IMR-90 (cell line): Measurements from ENCODE around the gene CDRT15L2. TPM values are rescaled to one million over a fixed set of nuclear protein-coding genes. Genes with fewer than 3 reads are reported as not detected.
"Not testable (repeated sequence)": the region's sequence is repeated elsewhere in the genome, so short reads cannot be mapped to it uniquely, and the experiment has no call there.

Experiments
- ATAC-seq: fragments of 200-7000 bp; cut with Tn5 transposase; 2 replicates; pipeline ENCODE4 v1.9.1; 2020; ENCODE audit warnings: low read depth, mild to moderate bottlenecking, moderate library complexity
- BruUV-seq: library from RNA; stranded (reverse); fragments of 400-500 nt; replicated peaks from 2 replicates; lab custom pipeline; 2021; lab: Mats Ljungman, UMichigan
- CTCF ChIA-PET: fragments of 300-600 bp; formaldehyde crosslinking; extraction: SDS; loops from one replicate; lab custom pipeline; 2021; ENCODE audit warnings: antibody characterized with exemption; lab: Yijun Ruan, JAX
- POLR2A ChIA-PET: fragments of 300-600 bp; sonication (Branson Sonifier 250); formaldehyde crosslinking; loops from one replicate; lab custom pipeline; 2022; ENCODE audit warnings: antibody characterized with exemption; ENCODE audit not compliant: unreplicated experiment; lab: Charles Lee
- DNase-seq: peaks from one replicate; pipeline ENCODE4 v3.0.0; 2013
- H2AFZ ChIP-seq: replicated peaks from 2 replicates; pipeline ENCODE3; 2013; ENCODE audit warnings: low read length, mild to moderate bottlenecking; ENCODE audit not compliant: poor library complexity
- H2AK5ac ChIP-seq: 2 replicates; pipeline ENCODE4 v1.6.1; 2013; ENCODE audit warnings: low read depth, low read length, inconsistent platforms
- H2AK9ac ChIP-seq: replicated peaks from 2 replicates; pipeline ENCODE3; 2013; ENCODE audit warnings: mild to moderate bottlenecking, low read depth, low read length, moderate library complexity; ENCODE audit not compliant: poor library complexity
- H2BK120ac ChIP-seq: 2 replicates; pipeline ENCODE4 v1.6.1; 2013; ENCODE audit warnings: low read depth, low read length, inconsistent platforms
- H2BK15ac ChIP-seq: 3 replicates; pipeline ENCODE4 v1.6.1; 2013; ENCODE audit warnings: low read depth, low read length, inconsistent platforms
- H2BK20ac ChIP-seq: 2 replicates; pipeline ENCODE4 v1.6.1; 2013; ENCODE audit warnings: low read depth, mild to moderate bottlenecking, inconsistent platforms, low read length, moderate library complexity
- H2BK5ac ChIP-seq: 2 replicates; pipeline ENCODE4 v1.6.1; 2013; ENCODE audit warnings: mild to moderate bottlenecking, low read depth, low read length, inconsistent platforms; ENCODE audit not compliant: poor library complexity, severe bottlenecking
- H3K14ac ChIP-seq: replicated peaks from 2 replicates; pipeline ENCODE4 v1.6.1; 2013; ENCODE audit warnings: low read depth, low read length, inconsistent platforms
- H3K18ac ChIP-seq: 2 replicates; pipeline ENCODE4 v1.6.1; 2013; ENCODE audit warnings: low read depth, low read length, control low read depth
- H3K23ac ChIP-seq: 2 replicates; pipeline ENCODE4 v1.6.1; 2013; ENCODE audit warnings: low read depth, low read length, inconsistent platforms
- H3K27ac ChIP-seq: 2 replicates; pipeline ENCODE4 v1.5.1; 2013; ENCODE audit warnings: mild to moderate bottlenecking, control low read depth, low read length; ENCODE audit not compliant: insufficient read depth
- H3K27me3 ChIP-seq: 2 replicates; pipeline ENCODE4 v1.6.1; 2013; ENCODE audit warnings: low read length; ENCODE audit not compliant: control insufficient read depth, insufficient read depth
- H3K36me3 ChIP-seq: 2 replicates; pipeline ENCODE4 v1.6.1; 2013; ENCODE audit warnings: low read length, mixed read lengths; ENCODE audit not compliant: control insufficient read depth, insufficient read depth
- H3K4ac ChIP-seq: 2 replicates; pipeline ENCODE4 v1.6.1; 2013; ENCODE audit warnings: low read depth, low read length, inconsistent platforms
- H3K4me1 ChIP-seq: 2 replicates; pipeline ENCODE4 v1.6.1; 2013; ENCODE audit warnings: low read length, mixed read lengths; ENCODE audit not compliant: control insufficient read depth, insufficient read depth
- H3K4me2 ChIP-seq: 2 replicates; pipeline ENCODE4 v1.6.1; 2013; ENCODE audit warnings: low read depth, mild to moderate bottlenecking, control low read depth, low read length, moderate library complexity
- H3K4me3 ChIP-seq: 2 replicates; pipeline ENCODE4 v1.5.1; 2013; ENCODE audit warnings: low read depth, mild to moderate bottlenecking, control low read depth, low read length, moderate library complexity; ENCODE audit not compliant: insufficient read depth
- H3K56ac ChIP-seq: 2 replicates; pipeline ENCODE4 v1.6.1; 2013; ENCODE audit warnings: low read length, inconsistent platforms; ENCODE audit not compliant: insufficient read depth; ENCODE audit errors: extremely low read depth
- H3K79me1 ChIP-seq, 2 experiments: 2 replicates each; pipeline ENCODE4 v1.6.1; 2013; ENCODE audit warnings: low read length in 2 of 2, inconsistent platforms in 1 of 2, low read depth in 1 of 2
- H3K9ac ChIP-seq: 2 replicates; pipeline ENCODE4 v1.6.1; 2013; ENCODE audit warnings: low read depth, low read length, control low read depth
- H3K9me1 ChIP-seq: 2 replicates; pipeline ENCODE4 v1.6.1; 2013; ENCODE audit warnings: low read length, inconsistent platforms; ENCODE audit not compliant: insufficient read depth
- H3K9me3 ChIP-seq: 2 replicates; pipeline ENCODE4 v1.6.1; 2013; ENCODE audit warnings: low read length; ENCODE audit not compliant: control insufficient read depth, insufficient read depth
- H4K20me1 ChIP-seq: 2 replicates; pipeline ENCODE4 v1.6.1; 2013; ENCODE audit warnings: low read length, inconsistent platforms; ENCODE audit not compliant: insufficient read depth
- H4K5ac ChIP-seq: 2 replicates; pipeline ENCODE4 v1.6.1; 2013; ENCODE audit warnings: mild to moderate bottlenecking, low read depth, low read length, control low read depth
- H4K8ac ChIP-seq, 2 experiments: 2 replicates each; pipeline ENCODE4 v1.6.1; 2013; ENCODE audit warnings: low read depth in 2 of 2, low read length in 2 of 2, control low read depth in 1 of 2, inconsistent platforms in 1 of 2
- H4K91ac ChIP-seq: 2 replicates; pipeline ENCODE4 v1.6.1; 2013; ENCODE audit warnings: low read depth, low read length, inconsistent platforms; ENCODE audit not compliant: insufficient read depth
- BHLHE40 ChIP-seq: fragments of 150-350 bp; IDR thresholded peaks from 2 replicates; pipeline ENCODE4 v1.6.1; 2016; ENCODE audit warnings: mild to moderate bottlenecking, low read depth, low read length
- CHD1 ChIP-seq: IDR thresholded peaks from 2 replicates; pipeline ENCODE4 v1.6.1; 2012; ENCODE audit warnings: low read depth, low read length, improper control_type of control experiment
- FOS ChIP-seq: fragments of 150-350 bp; IDR thresholded peaks from 2 replicates; pipeline ENCODE4 v1.6.1; 2016; ENCODE audit warnings: low read depth, low read length
- MAFK ChIP-seq: IDR thresholded peaks from 2 replicates; pipeline ENCODE4 v1.6.1; 2012; ENCODE audit warnings: low read depth, low read length, improper control_type of control experiment
- MXI1 ChIP-seq: IDR thresholded peaks from 2 replicates; pipeline ENCODE4 v1.6.1; 2012; ENCODE audit warnings: low read depth, mild to moderate bottlenecking, low read length, moderate library complexity, borderline replicate concordance
- NFE2L2 ChIP-seq: fragments of 150-350 bp; IDR thresholded peaks from 2 replicates; pipeline ENCODE4 v1.6.1; 2016; ENCODE audit warnings: low read depth, mild to moderate bottlenecking, low read length
- POLR2A ChIP-seq: IDR thresholded peaks from 2 replicates; pipeline ENCODE4 v1.6.1; 2012; ENCODE audit warnings: mild to moderate bottlenecking, low read depth, low read length
- RAD21 ChIP-seq: IDR thresholded peaks from 2 replicates; pipeline ENCODE4 v1.6.1; 2012; ENCODE audit warnings: low read length, improper control_type of control experiment
- WGBS, 2 experiments: methylation state at CpG; one replicate each; pipeline versions ENCODE4 v1.1.5 to v1.1.7; 2013; ENCODE audit warnings: missing lambda C conversion rate in 2 of 2; ENCODE audit not compliant: insufficient read length in 1 of 2; ENCODE audit errors: extremely low coverage in 2 of 2; 5-methylcytosine and 5-hydroxymethylcytosine counted together
- dilution Hi-C: fragments of 300-500 bp; cut with HindIII; formaldehyde crosslinking; loops from one replicate; pipeline ENCODE4 v1.14.3; 2018; ENCODE audit warnings: low sequenced_read_pairs; ENCODE audit not compliant: unreplicated experiment
- in situ Hi-C: fragments of 300-500 bp; cut with MboI; formaldehyde crosslinking; loops from 3 replicates; pipeline ENCODE4 v1.14.3; 2019; ENCODE audit warnings: low sequenced_read_pairs, inconsistent platforms, mixed read lengths
- intact Hi-C: fragments of 100-400 bp; cut with micrococcal nuclease; formaldehyde crosslinking; loops from 2 replicates; pipeline ENCODE4 v1.10.0; 2022
- polyA plus RNA-seq, 3 experiments: library from polyadenylated mRNA; depleted of rRNA; stranded (reverse); fragments of >200 nt; gene quantifications; 2 replicates each; pipeline ENCODE4 v1.2.3, GENCODE V29; 2012; ENCODE audit warnings: low replicate concordance in 1 of 3
- total RNA-seq: library from RNA; depleted of rRNA; stranded (reverse); fragments of >200 nt; gene quantifications from 2 replicates; pipeline ENCODE4 v1.2.3, GENCODE V29; 2012

Gene CDRT15L2
- total and polyA plus RNA-seq, 2 of the 4 experiments (the other 2 are of a cell fraction) = not detected

DNA sequence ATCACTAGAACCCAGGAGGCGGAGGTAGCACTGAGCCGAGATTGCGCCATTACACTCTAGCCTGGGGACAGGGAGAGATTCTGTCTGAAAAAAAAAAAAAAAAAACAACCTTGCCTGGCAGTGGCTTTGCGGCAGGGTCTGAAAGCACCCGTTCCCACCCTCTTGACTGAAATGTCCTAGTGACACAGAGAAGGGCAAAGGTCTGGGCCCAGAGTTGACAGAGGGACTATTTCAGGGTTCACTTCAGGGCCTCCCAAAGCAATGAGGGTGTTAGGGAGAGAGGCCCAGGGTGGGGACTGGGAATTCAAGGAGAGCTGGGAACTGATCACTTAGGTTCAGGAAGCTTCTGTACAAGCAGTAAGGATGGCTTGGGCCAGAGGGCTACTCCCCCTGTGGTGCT lies 13.8 kb upstream of the CDRT15L2 start:
- H3K27ac ChIP-seq = no peak overlapping the region
- H2BK120ac ChIP-seq = no peak overlapping the region
- H3K79me1 ChIP-seq = no peaks in the 10 kb centered on the region
- dilution Hi-C loops (no loop called here), intact Hi-C loops (no loop called here), in situ Hi-C loops (no loop called here)
- H2BK5ac ChIP-seq = no peak overlapping the region
- H3K9me3 ChIP-seq = no peaks in the 10 kb centered on the region
- TF ChIP-seq BHLHE40 = no peak
- no peak for TF ChIP-seq NFE2L2
- no peak for TF ChIP-seq MXI1
- TF ChIP-seq RAD21 = no peak
- no peak for TF ChIP-seq MAFK
- TF ChIP-seq CHD1 = no peak
- TF ChIP-seq POLR2A = no peak
- no peak for TF ChIP-seq FOS
- H3K9me1 ChIP-seq = no peaks in the 10 kb centered on the region; the same call in 1 of the 2 replicates
- no peak overlapping the region for H3K56ac ChIP-seq
- H3K27me3 ChIP-seq = peaks cover 6% of the 10 kb centered on the region; the same call in 1 of the 2 replicates
- ATAC-seq (no peak), DNase-seq (no peak)
- no peak overlapping the region for H2AFZ ChIP-seq
- H3K4me2 ChIP-seq = no peak overlapping the region
- no peak overlapping the region for H2AK9ac ChIP-seq
- H4K8ac ChIP-seq = no peak overlapping the region
- H2BK15ac ChIP-seq = no peak overlapping the region
- no peak overlapping the region for H2BK20ac ChIP-seq
- H2AK5ac ChIP-seq = no peak overlapping the region
- H4K91ac ChIP-seq = no peak overlapping the region
- H4K5ac ChIP-seq = no peak overlapping the region
- no peak overlapping the region for H3K4me3 ChIP-seq
- no TSS peak for BruUV-seq
- no peaks in the 10 kb centered on the region for H4K20me1 ChIP-seq
- POLR2A ChIA-PET = no interaction called here
- no peak overlapping the region for H3K9ac ChIP-seq
- H3K4ac ChIP-seq = no peak overlapping the region
- no peaks in the 10 kb centered on the region for H3K4me1 ChIP-seq
- 65% methylated on average over 2 of the region's 5 CpGs; no CpG with 5 or more reads in 1 of the 2 experiments for WGBS, 2 experiments
- CTCF ChIA-PET = no interaction called here
- no peaks in the 10 kb centered on the region for H3K36me3 ChIP-seq
- H3K14ac ChIP-seq = no peak overlapping the region
- H3K18ac ChIP-seq = no peak overlapping the region
- no peak overlapping the region for H3K23ac ChIP-seq

DNA sequence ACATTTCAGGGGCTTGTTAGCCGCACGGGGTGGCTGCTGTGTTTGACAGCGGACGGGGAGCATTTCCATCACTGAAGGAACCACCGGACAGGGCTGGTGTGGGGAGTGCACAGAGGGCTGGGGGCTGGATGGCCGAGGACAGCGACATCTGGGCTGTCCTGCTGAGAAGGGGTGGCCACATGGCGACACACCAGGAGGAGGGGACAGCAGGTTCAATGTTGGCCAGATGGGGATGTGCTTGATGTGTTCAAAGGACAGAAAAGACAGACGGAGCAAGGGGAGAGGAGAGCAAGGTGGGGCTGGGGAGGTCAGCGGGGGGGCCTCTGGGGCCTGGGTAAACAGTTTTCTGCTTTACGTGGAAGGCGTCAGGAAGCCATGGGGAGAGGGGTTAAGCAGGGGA lies 12.8 kb upstream of the CDRT15L2 start:
- ATAC-seq, H3K79me1 ChIP-seq, H3K9me3 ChIP-seq, H3K9me1 ChIP-seq, H3K23ac ChIP-seq, H4K8ac ChIP-seq, H3K9ac ChIP-seq, intact Hi-C loops, H2BK120ac ChIP-seq, DNase-seq, BruUV-seq, H2AK9ac ChIP-seq, H3K27me3 ChIP-seq, H3K4me2 ChIP-seq, dilution Hi-C loops, in situ Hi-C loops, H3K36me3 ChIP-seq, H4K20me1 ChIP-seq, H4K5ac ChIP-seq, H2BK15ac ChIP-seq, H3K18ac ChIP-seq, H4K91ac ChIP-seq, H3K14ac ChIP-seq, H2AFZ ChIP-seq, H2AK5ac ChIP-seq, H2BK5ac ChIP-seq, H3K27ac ChIP-seq, H2BK20ac ChIP-seq, H3K4me1 ChIP-seq, CTCF ChIA-PET, H3K4ac ChIP-seq, H3K4me3 ChIP-seq, POLR2A ChIA-PET, H3K56ac ChIP-seq: not testable (repeated sequence)
- no CpG with 5 or more reads among the region's 12 CpGs for WGBS, 2 experiments
